VCaP (cell line): Measurements from ENCODE around the gene EVI2A.

Source experiments
- H3K27ac ChIP-seq: fragments of 450-650 bp; 2 replicates; pipeline ENCODE4 v1.5.1; 2017
- CTCF ChIP-seq: fragments of 450-650 bp; conservative IDR thresholded peaks from 2 replicates; pipeline ENCODE4 v1.5.1; 2017; ENCODE audit warnings: mild to moderate bottlenecking, moderate library complexity

EVI2A gene

GRCh38 chr17:31297090-31297489 lies 24.3 kb downstream of the EVI2A start, which contains the start of gene OMG:
OMG (minus strand) TSS chr17:31297239; CDS start chr17:31296331, 908 bp downstream.
- H3K27ac ChIP-seq, result no peak within 1 kb of the TSS
- no peak for TF ChIP-seq CTCF

- no peak for TF ChIP-seq CTCF
- no peak overlapping the region for H3K27ac ChIP-seq
These were observed 25.3 kb downstream of the EVI2A start for GRCh38 chr17:31296142-31296541.

GRCh38 chr17:31295489-31295871 lies 25.9 kb downstream of the EVI2A start:
- no peak overlapping the region for H3K27ac ChIP-seq
- TF ChIP-seq CTCF, result no peak

DNA sequence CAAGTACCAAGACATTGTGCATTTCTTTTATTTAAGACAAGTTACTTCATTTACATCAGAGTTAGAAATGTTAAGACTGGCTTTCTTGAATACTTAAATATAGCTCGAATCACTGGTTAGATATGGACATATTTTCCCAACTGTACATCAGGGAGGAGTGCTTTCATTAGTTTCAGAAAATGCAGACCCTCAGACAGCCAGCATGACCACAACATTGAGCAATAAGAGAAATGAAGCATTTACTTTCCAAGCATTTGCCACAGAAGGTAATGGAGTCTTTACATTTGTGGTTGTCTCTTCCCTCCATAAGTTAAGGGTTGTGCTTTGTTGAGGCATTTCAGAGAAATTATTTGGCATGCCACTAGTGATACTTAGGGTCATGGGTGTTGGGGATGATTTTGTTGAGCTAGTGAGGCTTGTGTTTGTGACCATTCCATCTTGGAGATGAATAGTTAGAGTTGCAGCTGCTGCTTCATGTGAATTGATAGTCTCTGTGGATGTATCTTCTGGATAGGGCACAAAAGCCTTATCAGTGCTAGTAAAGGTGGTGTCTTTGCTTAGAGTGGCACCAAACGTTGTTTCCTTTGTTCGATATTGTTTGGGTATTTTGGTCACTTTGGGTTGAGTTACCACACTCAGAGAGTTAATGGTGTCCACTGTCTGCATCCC lies 26.5 kb downstream of the EVI2A start:
- TF ChIP-seq CTCF, result no peak
- no peak overlapping the region for H3K27ac ChIP-seq

DNA sequence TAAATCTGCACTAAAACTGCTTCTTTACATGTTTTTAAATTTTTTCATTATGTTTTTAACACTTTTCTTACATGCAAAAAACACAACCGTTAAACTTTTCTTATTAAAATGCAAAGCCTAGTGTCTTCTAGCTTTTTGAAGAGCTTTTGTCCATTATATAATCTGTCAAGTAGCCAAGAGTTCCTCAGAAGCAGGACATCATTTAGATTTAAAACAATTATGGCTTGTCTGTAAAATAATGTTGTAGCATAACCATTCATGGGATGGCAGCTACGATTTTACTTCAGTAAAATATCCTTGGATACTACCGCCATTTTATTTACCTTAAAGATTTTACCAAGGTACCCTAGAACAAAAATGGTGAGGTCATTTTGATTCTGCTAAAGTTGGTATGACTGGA lies 27.2 kb downstream of the EVI2A start:
- no peak for TF ChIP-seq CTCF
- H3K27ac ChIP-seq, result no peak overlapping the region

- TF ChIP-seq CTCF, result no peak
- H3K27ac ChIP-seq, result no peak overlapping the region
These were observed 27.8 kb downstream of the EVI2A start for GRCh38 chr17:31293581-31293980.

- H3K27ac ChIP-seq, result no peak overlapping the region
- TF ChIP-seq CTCF, result no peak
These were observed 29.6 kb downstream of the EVI2A start for GRCh38 chr17:31291820-31292219.
